Kidney (tissue), 14 donors: ENCODE results near the gene COBL. TPM values are rescaled to one million over a fixed set of nuclear protein-coding genes. Genes with fewer than 3 reads are reported as not detected.

Experiments
- DNase-seq, 5 donors: peaks; one replicate each; pipeline ENCODE4 v3.0.0-alpha.2; 2013 to 2020
- FAIRE-seq: peaks from 2 replicates; lab custom pipeline; 2012; peaks lifted over from hg19 to GRCh38; lab: Jason Lieb, UNC
- H3K27ac ChIP-seq, 2 donors: one replicate each; pipeline ENCODE4 v1.7.0; 2013; ENCODE audit warnings: low read depth in 2 of 2, low read length in 2 of 2, inconsistent platforms in 1 of 2
- H3K27me3 ChIP-seq: one replicate; pipeline ENCODE4 v1.7.1; 2013; ENCODE audit warnings: low read length, inconsistent platforms; ENCODE audit not compliant: control insufficient read depth, insufficient read depth
- H3K36me3 ChIP-seq, 3 donors: one replicate each; pipeline versions ENCODE4 v1.7.0 to v1.7.1; 2013; ENCODE audit warnings: low read length in 3 of 3, control low read depth in 1 of 3, inconsistent platforms in 1 of 3; ENCODE audit not compliant: insufficient read depth in 3 of 3, control insufficient read depth in 2 of 3
- H3K4me1 ChIP-seq, 3 donors: one replicate each; pipeline versions ENCODE4 v1.7.0 to v1.7.1; 2013; ENCODE audit warnings: low read length in 3 of 3, inconsistent platforms in 1 of 3, low read depth in 1 of 3; ENCODE audit not compliant: control insufficient read depth in 2 of 3, insufficient read depth in 2 of 3
- H3K4me3 ChIP-seq, 3 donors: one replicate each; pipeline versions ENCODE4 v1.7.0 to v1.8.1; 2013; ENCODE audit warnings: low read length in 3 of 3, control low read depth in 1 of 3, inconsistent platforms in 1 of 3
- H3K9ac ChIP-seq, 3 donors: one replicate each; pipeline versions ENCODE4 v1.7.0 to v1.7.1; 2013; ENCODE audit warnings: low read length in 3 of 3, control low read depth in 1 of 3, inconsistent platforms in 1 of 3
- H3K9me3 ChIP-seq, 3 donors: one replicate each; pipeline versions ENCODE4 v1.7.0 to v1.7.1; 2013; ENCODE audit warnings: low read length in 3 of 3, control low read depth in 1 of 3, inconsistent platforms in 1 of 3; ENCODE audit not compliant: control insufficient read depth in 2 of 3, insufficient read depth in 1 of 3
- intact Hi-C: fragments of 100-400 bp; cut with DNase I; formaldehyde crosslinking; loops from one replicate; pipeline ENCODE4 v1.11.1; 2022
- polyA plus RNA-seq: library from polyadenylated mRNA; stranded (reverse); fragments of 350-450 nt; fragmentation: Illumina TruSeq; extraction: RNeasy Lipid Tissue Mini Kit (QIAGEN cat#74804); gene quantifications from one replicate; pipeline ENCODE4 v1.2.3, GENCODE V29; 2014; ENCODE audit warnings: low read depth, low replicate concordance; ENCODE audit not compliant: insufficient read depth
- total RNA-seq: library from RNA; stranded (reverse); fragmentation: NEBNext Ultra II Directional; extraction: Animal tissue kit (Norgen Biotek cat#: 25700); gene quantifications from one replicate; pipeline ENCODE4 v1.2.1, GENCODE V29; 2021
- TF ChIP-seq, protein P1 (sequence below): IDR thresholded peaks from 3 replicates; pipeline ENCODE4 v1.5.1; 2012; ENCODE audit warnings: mild to moderate bottlenecking, moderate library complexity, borderline replicate concordance; ENCODE audit not compliant: insufficient read depth; ENCODE audit errors: extremely low read depth
- donor health status: control.
- donor health status: control.
- donor health status: control.
- donor health status: control.
- donor health status: control.
- donor health status: DM: yes; HTN: yes; CAD: no.
- donor health status: Normal renal cell carcinoma (clear cell type).

COBL gene
- total and polyA plus RNA-seq, 2 donors from 2014 or later, result 9.8 to 42.7 TPM

DNA sequence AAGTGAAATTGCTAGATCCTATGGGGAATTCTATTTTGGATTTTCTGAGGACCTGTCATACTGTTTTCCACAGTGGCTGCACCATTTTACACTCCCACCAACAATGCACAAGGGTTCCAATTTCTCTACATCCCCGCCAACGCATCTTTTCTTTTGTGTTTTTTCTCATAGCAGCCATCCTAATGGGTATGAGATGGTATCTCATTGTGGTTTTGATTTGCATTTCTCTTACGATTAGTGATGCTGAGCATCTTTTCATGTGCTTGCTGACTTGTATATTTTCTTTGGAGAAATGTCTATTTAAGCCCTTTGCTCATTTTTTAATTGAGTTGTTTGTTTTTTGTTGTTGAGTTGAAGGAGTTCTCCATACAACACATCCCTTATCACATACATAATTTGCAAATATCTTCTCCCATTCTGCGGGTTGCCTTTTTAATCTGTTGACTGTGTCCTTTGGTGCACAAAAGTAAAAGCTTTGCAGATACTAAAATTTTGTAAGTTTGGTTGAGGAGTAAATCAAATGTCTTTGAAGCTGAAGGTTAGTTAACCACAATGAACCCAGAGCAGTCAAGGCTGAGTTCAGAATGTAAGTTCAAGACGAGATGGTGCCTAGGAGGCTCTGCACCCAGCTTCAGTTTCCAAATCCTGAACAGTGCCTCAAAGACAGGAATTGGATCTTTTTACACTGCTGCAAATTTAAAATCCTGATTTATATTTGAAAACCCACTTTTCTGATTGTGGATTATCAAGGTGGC lies 195.4 kb downstream of the COBL start:
- Histone ChIP-seq H3K4me1 (no peaks in the 10 kb centered on the region), H3K36me3 (no peaks in the 10 kb centered on the region), H3K27me3 (no peaks in the 10 kb centered on the region), H3K9ac (no peak overlapping the region), H3K4me3 (no peak overlapping the region), H3K27ac (no peak overlapping the region), H3K9me3 (peaks cover 0 to under 1% (median 0%) of the 10 kb centered on the region in 3 donors)
- FAIRE-seq (no peak), DNase-seq (no peak)
- intact Hi-C loops, result no loop called here
- TF ChIP-seq, protein P1, sequence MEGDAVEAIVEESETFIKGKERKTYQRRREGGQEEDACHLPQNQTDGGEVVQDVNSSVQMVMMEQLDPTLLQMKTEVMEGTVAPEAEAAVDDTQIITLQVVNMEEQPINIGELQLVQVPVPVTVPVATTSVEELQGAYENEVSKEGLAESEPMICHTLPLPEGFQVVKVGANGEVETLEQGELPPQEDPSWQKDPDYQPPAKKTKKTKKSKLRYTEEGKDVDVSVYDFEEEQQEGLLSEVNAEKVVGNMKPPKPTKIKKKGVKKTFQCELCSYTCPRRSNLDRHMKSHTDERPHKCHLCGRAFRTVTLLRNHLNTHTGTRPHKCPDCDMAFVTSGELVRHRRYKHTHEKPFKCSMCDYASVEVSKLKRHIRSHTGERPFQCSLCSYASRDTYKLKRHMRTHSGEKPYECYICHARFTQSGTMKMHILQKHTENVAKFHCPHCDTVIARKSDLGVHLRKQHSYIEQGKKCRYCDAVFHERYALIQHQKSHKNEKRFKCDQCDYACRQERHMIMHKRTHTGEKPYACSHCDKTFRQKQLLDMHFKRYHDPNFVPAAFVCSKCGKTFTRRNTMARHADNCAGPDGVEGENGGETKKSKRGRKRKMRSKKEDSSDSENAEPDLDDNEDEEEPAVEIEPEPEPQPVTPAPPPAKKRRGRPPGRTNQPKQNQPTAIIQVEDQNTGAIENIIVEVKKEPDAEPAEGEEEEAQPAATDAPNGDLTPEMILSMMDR, result no peak

DNA sequence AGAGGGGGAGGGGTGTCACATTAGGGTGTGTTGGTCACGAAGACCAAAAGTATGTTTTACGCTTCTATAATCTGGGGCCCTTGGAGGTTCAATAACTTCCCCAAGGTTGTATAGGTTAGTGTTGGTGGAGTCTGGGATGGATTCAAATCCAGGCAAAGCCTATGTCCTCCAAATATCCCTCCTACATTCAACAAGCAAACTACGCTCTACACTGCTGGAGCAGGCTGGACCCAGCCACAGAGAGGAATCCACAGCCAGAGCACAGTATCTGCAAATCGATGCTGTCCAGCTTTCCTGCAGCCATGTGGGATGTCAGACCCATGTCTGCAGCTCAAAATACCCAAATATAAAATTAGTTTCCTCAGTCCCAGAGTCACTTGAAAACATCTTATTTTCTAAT lies 198.0 kb downstream of the COBL start:
- no peaks in the 10 kb centered on the region for H3K4me1 ChIP-seq
- H3K4me3 ChIP-seq, result no peak overlapping the region
- FAIRE-seq (no peak), DNase-seq (no peak)
- no peaks in the 10 kb centered on the region for H3K27me3 ChIP-seq
- H3K36me3 ChIP-seq, result no peaks in the 10 kb centered on the region
- H3K27ac ChIP-seq, result no peak overlapping the region
- TF ChIP-seq, protein P1, result no peak
- intact Hi-C loops, result no loop called here
- H3K9me3 ChIP-seq, result peaks cover 0 to 8% (median 0%) of the 10 kb centered on the region in 3 donors
- H3K9ac ChIP-seq, result no peak overlapping the region

DNA sequence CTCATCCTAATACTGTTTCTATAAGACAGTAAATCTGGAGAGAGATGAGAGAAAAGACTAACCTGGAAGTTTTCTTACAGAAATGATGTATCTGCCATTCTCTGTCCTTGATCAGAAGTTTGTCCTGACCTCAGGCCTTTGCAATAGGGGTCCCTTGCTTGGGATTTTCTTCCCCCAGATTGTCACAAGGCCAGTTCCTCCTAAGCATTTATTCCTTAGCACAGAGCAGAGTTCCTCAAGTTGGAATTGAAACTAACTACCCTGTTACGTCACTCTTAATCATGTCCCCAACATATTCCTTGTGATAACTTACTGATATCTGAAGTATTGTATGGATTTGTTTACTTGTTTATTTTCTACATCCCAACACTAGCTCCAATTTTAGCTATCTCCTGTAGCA lies 202.1 kb downstream of the COBL start:
- H3K9ac ChIP-seq, result no peak overlapping the region
- H3K27ac ChIP-seq, result no peak overlapping the region
- no peaks in the 10 kb centered on the region for H3K36me3 ChIP-seq
- intact Hi-C loops, result no loop called here
- H3K9me3 ChIP-seq, result peaks cover 0 to 8% (median 0%) of the 10 kb centered on the region in 3 donors
- no peak for DNase-seq
- no peaks in the 10 kb centered on the region for H3K4me1 ChIP-seq
- H3K4me3 ChIP-seq, result no peak overlapping the region
- TF ChIP-seq, protein P1, result no peak
- FAIRE-seq, result no peak
- H3K27me3 ChIP-seq, result no peaks in the 10 kb centered on the region
